ENCODE measurements around the gene PRKAG2.

Gene PRKAG2

DNA sequence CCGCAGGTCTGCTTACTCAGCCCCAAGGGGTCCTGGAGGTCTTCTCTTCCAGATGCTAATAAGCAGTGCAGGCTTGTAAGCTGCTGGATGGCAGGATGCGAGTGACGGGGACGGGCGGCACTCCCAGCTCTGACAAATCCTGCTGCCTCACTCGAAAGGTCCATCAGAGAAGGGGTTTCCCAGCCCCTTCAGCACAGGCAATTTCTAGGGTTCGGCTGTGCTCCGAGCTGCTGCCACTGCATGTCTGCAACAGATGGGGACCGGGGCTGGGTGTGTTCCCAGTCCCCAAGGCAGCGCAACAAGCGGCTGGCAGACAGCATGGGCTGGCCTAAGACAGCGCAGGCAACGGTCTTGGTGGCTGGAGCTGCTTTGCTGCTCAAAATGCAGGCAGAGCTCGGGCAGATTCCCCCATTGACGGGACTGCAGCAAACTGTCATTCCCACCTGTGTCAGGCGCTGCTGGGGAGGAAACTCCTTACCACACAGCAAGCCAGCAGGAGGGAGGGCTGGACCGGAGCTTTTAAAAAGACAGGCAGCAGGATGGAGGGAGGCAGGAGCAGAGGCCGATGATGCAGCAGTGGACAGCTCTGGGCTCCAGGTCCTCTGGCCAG, 62.4 kb downstream of the PRKAG2 start:
- no peak for DNase-seq

DNA sequence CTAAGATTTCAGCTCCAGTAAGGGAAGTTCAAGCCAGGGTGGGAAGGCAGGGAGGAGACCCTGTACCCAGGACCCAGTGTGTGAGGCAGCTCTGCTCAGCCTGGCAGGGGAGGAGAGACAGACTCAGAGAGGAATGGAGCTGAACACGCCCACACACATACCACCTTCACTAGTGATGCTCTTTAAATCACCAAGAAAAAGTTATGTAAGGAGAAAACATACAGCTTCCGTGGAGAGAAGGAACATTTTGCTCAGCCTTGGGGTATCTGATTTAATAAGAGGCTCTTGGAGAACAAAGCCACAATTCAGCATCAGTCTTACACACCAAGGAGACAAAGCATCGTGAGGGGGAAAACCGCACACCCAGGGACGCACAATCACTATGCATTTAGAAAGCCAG, 62.9 kb downstream of the PRKAG2 start:
- peak; percentile 8 for DNase-seq

GRCh38 chr7:151813445-151813844, 63.5 kb downstream of the PRKAG2 start:
- no peak for DNase-seq

- no peak for DNase-seq
Observed at GRCh38 chr7:151812967-151813366, 63.9 kb downstream of the PRKAG2 start.

GRCh38 chr7:151810441-151811232, 66.3 kb downstream of the PRKAG2 start:
- DNase-seq: no peak

GRCh38 chr7:151809864-151810170, 67.1 kb downstream of the PRKAG2 start:
- DNase-seq: no peak

DNA sequence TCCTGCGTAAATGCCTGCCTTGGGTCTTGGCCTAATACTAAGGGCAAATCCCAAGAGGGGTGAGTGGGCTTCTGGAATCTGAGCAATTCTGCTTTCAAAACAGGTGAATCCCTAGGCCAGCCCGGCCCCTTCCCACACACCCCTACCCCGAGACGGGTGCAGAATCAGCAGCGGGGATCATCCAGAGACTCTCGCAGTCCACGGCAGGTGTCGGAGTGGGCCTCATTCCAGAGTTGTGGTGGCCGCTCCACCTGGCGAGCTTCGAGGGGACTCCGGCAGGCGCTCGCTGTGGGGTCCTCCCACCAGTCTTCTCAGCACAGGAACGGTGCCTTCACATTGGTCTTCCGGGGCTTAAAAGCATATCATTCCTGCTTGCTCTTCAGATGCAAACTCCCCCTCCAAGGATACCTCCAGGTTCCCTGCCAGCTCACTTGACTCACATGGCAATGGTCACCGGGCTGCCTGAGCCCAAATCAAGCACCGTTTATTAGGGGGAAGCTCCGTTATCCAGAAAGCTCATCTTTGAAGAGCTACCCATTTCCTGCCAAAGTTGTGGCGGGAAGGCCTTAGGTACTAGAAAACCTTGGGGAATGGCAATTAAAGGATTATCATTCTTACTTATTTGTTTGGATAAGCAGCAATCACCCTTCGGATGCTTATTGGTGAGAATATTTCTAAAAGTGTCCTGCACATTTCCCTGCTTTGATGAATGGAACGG, 67.6 kb downstream of the PRKAG2 start:
- DNase-seq: no peak

DNA sequence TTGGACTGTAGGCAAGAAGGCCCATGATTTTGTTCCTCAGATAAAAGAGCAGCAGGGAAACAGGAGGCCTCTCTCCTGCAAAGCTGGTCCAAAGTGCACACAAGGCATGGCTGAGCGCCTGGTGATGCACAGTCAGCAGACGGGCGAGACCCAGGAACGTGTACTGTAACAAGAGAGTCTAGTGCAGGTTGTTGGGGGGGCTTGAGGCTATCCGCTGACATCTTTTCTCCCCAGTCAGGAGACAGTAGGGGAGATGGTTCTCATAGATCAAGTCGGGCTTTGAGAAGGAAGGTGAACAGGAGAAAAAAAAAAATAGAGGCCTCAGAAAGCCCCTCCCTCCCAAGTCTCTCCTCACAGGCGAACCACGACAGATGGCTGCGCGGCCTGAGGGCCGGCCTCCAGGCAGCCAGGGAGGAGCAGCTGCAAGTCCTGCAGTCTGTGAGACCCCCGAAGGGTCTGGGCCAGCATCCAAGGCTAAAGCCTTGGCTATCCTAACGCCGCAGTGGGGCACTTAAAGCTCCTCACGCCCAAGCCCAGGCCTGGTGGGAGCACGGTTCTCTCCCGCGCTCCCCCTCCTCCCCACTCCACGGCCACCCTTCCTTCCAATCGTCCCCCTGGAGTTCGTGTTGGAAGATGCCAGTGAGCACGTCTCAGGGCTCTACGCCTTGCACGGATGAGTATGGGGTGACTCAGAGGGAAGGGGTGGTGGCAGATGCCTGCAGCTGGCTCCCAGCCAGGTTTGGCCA, 68.3 kb downstream of the PRKAG2 start:
- peak; percentile 14 for DNase-seq

DNA sequence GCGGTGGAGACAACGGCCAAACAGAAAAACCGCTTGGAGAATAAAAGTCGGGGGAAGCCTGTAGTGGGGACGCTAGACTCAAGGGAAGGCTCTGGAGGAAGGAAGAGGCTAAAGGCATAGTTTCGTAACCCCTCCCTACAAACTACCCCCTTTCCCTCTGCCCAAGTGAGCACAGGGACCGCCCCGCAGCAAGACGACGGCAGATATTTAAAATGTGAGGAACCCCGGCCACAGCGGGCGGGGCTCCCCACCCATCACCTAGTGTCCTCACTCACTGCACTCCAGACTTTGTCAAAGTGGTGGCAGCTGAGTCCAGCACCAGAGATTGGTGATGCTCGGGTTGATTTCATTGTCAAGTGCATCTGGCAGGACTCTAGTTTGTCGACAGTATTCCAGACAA, 69.1 kb downstream of the PRKAG2 start:
- no peak for DNase-seq

DNA sequence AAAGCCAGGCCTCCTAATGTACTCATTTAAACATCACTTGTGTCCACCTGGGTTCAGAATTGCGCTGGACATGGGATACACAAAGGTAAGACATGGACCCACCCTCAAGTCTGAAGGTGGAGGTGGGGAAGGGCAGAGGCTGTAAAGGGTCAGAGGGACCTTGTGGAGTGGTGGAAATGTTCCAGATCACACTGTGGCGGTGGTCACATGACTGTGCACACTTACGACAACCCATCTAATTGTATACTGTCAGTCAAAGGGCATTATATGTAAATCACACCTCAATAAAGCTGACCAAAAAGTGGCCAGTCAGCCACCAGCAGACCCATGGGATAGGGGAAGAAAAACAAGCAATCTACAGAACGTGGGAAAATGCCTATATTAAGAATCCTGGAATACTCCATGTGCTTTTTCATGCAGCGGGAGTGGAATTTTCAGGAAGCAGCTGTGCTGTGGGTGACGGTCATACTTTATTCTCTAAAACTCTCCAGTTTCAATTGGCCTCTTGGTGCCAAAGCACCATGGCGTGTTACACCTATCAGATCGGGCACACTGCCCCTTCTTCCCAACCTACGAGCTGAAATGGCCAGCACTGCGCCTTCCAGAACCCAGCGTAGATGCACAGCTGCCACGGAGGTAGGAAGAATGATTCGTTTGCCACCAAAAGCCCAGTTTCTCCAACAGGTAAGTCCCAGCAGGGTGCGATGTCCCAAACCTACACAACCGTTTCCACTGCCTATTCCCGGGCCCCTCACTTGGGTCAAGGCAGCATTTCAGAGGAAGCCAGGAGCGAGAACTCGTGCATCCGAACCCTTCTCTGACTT, 69.8 kb downstream of the PRKAG2 start:
- no peak for DNase-seq

DNA sequence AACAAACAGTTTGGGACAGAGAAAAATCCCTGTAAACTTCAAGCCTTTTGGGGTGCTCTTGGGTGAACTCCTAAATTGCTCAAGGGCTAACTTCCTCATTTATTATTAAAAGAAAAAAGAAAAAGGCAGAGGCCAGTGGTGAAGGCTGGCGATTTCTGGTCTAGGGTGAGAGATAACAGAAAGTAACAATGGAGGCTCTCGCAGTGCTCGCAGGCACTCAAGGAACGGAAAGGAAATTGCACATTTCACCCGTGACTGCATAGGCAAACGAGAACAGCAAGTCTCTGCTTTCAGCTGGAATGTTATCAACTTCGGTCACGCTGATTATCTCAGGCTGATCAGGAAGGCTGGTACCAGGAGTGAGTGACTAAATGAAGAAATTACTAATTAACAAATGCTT, 70.7 kb downstream of the PRKAG2 start:
- no peak for DNase-seq

- no peak for DNase-seq
Observed at GRCh38 chr7:151805191-151805590, 71.7 kb downstream of the PRKAG2 start.

- DNase-seq: no peak
Observed at GRCh38 chr7:151804756-151805155, 72.2 kb downstream of the PRKAG2 start.

- no peak for DNase-seq
Observed at GRCh38 chr7:151803841-151804240, 73.1 kb downstream of the PRKAG2 start.

DNA sequence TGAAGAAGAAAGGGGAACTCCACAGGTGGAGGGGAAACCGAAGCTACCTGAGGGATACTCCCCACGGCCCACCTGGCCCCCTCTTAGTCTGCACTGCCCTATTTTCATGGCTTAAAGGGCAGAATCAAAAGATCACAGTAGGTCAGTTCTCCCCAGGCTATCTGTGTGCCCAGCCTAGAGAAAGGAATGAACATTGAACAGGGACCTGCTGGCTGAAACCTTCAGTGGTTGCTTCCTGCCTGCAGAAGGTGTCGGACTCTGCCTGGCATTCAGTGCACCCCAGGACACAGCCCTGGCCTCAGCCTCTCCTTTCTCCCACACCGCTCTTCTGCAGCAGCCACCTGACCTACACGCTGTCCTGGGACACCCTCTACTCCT, 74.5 kb downstream of the PRKAG2 start:
- DNase-seq: no peak

GRCh38 chr7:151801782-151802468, 75.0 kb downstream of the PRKAG2 start:
- DNase-seq: no peak

- no peak for DNase-seq
Observed at GRCh38 chr7:151801291-151801690, 75.6 kb downstream of the PRKAG2 start.

DNA sequence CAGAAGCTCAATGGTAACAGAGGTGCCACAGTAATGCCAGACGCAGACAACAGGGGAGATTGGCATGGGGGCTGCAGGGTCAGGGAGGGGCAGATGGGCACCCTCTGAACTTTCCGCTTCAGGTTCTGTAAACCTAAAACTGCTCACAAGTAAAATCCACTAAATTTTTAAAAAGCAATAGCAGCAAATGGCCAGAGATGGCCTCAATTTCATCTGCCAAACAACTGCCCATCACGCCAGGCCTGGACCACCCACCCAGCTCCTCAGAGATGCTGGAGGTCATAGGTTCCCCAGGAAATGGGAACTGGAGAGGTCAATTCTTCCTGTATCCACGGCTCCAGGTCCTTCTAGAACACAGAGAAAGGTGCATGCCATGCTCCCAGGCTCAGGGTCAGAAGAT, 76.1 kb downstream of the PRKAG2 start:
- no peak for DNase-seq

DNA sequence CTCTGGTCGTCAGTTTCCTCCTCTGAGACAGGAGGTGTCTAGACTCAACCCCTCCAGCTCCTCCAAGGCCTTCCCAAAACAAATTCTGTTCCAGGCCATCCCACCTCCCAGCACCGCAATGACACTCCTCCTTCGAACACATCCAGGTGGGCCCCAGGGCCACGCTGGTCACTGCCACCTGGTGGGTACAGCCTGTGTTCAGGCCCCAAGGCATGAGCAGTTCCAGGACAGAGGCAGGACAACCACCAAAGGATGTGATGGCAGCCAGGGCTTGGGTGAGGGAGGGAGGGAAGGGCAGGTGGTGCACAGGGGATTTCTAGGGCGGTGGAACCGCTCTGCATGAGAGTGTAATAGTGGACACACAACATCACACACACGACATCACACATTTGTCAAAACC, 76.5 kb downstream of the PRKAG2 start:
- no peak for DNase-seq

GRCh38 chr7:151799506-151799905, 77.4 kb downstream of the PRKAG2 start:
- no peak for DNase-seq

- DNase-seq: no peak
Observed at GRCh38 chr7:151798851-151799448, 78.0 kb downstream of the PRKAG2 start.

Data from fibroblast of skin of right biceps (primary cell).